ENCODE measurements around the gene PKN2.

The PKN2 gene

DNA sequence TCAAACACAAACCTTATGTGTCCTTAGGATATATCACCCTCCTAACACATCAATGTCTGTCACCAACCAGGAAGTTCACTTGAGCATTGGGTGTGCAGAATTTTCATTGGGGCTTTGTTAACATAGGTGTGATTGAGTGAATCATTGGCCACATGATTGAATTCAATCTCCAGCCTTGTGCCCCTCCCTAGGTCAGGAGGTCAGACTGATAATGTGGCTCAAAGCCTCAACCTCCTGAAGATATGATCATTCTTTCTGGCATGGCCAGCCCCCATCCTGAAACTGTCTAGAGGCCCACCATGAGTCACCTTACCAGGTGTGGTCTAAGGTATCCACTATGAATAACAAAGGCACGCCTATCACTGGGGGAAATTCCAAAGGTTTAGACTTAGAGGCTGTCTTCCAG, 90.1 kb downstream of the PKN2 start:
- DNase-seq (ENCODE audit: extremely low spot score): no peak
- CTCF ChIA-PET: no interaction called here
- TF ChIP-seq LEF1 (IDR thresholded peaks at IDR 0.05; ENCODE audit: borderline replicate concordance) (no peak), ZNF384 (IDR thresholded peaks at IDR 0.05) (no peak), NFRKB (IDR thresholded peaks at IDR 0.05) (no peak), ARNT (IDR thresholded peaks at IDR 0.05) (no peak), HDGF (IDR thresholded peaks at IDR 0.05; ENCODE audit: borderline replicate concordance) (no peak), FOXA1 (IDR thresholded peaks at IDR 0.05) (no peak), FOXK2 (IDR thresholded peaks at IDR 0.05) (no peak)
- POLR2A ChIA-PET: no interaction called here

DNA sequence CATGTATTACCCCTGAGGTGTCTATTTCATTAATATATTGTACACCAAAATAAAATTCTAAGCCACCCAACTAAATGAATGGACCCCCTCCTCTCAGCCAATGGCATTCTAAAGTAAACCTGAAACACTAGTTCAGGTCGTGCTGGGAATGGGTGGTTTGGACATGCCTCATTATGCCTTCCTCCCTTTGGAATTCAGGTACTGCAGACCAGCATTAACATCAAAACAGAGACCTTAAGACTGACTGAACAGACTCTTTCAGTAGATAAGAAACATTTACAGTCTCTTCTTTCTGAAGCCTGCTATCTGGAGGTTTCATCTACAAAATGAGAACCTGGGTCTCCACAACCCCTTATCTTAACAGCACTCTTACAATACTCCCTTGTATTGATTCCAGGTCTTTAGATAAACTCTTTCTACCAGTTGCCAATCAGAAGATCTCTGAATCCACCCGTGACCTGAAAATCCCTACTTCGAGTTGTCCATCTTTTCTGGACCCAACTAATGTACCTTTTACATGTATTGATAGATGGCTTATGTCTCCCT, 93.6 kb downstream of the PKN2 start:
- no peak for DNase-seq (ENCODE audit: extremely low spot score)
- ChIA-PET POLR2A (no interaction called here), CTCF (no interaction called here)
- TF ChIP-seq ZNF384 (IDR thresholded peaks at IDR 0.05): no peak
- no peak for TF ChIP-seq SUZ12 (IDR thresholded peaks at IDR 0.05)
- no peak for TF ChIP-seq BHLHE40 (IDR thresholded peaks at IDR 0.05; ENCODE audit: borderline replicate concordance)
- TF ChIP-seq ARNT (IDR thresholded peaks at IDR 0.05): no peak
- no peak for TF ChIP-seq FOXK2 (IDR thresholded peaks at IDR 0.05)
- no peak for TF ChIP-seq TARDBP (IDR thresholded peaks at IDR 0.05)
- TF ChIP-seq L3MBTL2 (conservative IDR thresholded peaks at IDR 0.05): no peak
- no peak for TF ChIP-seq ELF4 (IDR thresholded peaks at IDR 0.05)
- TF ChIP-seq CTBP1 (IDR thresholded peaks at IDR 0.05; ENCODE audit: borderline replicate concordance): no peak
- no peak for TF ChIP-seq NFRKB (IDR thresholded peaks at IDR 0.05)
- TF ChIP-seq, protein P1, sequence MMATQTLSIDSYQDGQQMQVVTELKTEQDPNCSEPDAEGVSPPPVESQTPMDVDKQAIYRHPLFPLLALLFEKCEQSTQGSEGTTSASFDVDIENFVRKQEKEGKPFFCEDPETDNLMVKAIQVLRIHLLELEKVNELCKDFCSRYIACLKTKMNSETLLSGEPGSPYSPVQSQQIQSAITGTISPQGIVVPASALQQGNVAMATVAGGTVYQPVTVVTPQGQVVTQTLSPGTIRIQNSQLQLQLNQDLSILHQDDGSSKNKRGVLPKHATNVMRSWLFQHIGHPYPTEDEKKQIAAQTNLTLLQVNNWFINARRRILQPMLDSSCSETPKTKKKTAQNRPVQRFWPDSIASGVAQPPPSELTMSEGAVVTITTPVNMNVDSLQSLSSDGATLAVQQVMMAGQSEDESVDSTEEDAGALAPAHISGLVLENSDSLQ (IDR thresholded peaks at IDR 0.05): no peak
- TF ChIP-seq FOXM1 (IDR thresholded peaks at IDR 0.05; ENCODE audit: borderline replicate concordance): no peak
- no peak for TF ChIP-seq LEF1 (IDR thresholded peaks at IDR 0.05; ENCODE audit: borderline replicate concordance)
- TF ChIP-seq SP1 (IDR thresholded peaks at IDR 0.05): no peak
- no peak for TF ChIP-seq HDGF (IDR thresholded peaks at IDR 0.05; ENCODE audit: borderline replicate concordance)

DNA sequence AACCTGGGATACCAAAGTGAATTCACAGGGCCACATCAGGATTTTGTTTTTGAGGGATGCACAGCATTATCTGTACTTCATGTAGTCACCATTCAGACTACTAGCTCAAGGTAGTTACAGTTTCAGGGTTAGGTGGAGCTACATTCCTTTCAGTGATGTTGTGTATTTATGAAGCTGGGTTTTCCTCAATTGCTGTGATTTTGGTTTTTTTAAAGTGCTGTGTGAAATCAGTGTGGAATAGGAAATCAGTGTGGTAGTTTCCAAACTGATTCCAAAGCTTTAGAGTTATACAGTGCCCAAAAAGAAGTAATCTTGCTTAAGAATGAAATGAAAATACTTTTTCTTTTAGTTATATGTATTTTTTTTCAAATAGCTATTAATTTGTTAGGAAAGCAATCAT, 95.8 kb downstream of the PKN2 start:
- TF ChIP-seq FOXM1 (IDR thresholded peaks at IDR 0.05; ENCODE audit: borderline replicate concordance): no peak
- CTCF ChIA-PET: no interaction called here
- POLR2A ChIA-PET: no interaction called here
- DNase-seq (ENCODE audit: extremely low spot score): no peak

DNA sequence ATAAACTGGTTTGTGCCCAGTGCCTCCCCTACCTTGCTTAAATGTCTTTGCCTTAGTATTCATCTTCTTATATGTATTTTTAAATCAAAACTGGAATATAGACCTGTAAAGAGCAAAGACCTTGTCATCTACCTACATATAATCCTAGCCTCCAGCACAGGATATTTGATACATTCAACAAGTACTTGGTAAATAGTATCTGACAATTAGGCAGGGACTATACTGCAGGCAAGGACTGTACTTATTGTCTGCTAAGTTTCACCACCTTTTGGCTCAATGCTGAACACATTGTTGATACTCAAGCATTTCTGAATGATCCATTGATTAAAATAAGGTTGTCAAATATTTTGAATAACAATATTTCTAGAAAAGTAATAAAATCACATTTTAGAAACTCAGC, 96.4 kb downstream of the PKN2 start:
- no peak for DNase-seq (ENCODE audit: extremely low spot score)
- no peak for TF ChIP-seq CTBP1 (IDR thresholded peaks at IDR 0.05; ENCODE audit: borderline replicate concordance)
- TF ChIP-seq NFRKB (IDR thresholded peaks at IDR 0.05): no peak
- no peak for TF ChIP-seq ARNT (IDR thresholded peaks at IDR 0.05)
- no peak for TF ChIP-seq ZNF384 (IDR thresholded peaks at IDR 0.05)
- TF ChIP-seq SP1 (IDR thresholded peaks at IDR 0.05): no peak
- TF ChIP-seq, protein P1 (IDR thresholded peaks at IDR 0.05): no peak
- TF ChIP-seq FOXK2 (IDR thresholded peaks at IDR 0.05): no peak
- TF ChIP-seq ELF4 (IDR thresholded peaks at IDR 0.05): no peak
- TF ChIP-seq L3MBTL2 (conservative IDR thresholded peaks at IDR 0.05): no peak
- TF ChIP-seq SUZ12 (IDR thresholded peaks at IDR 0.05): no peak
- no peak for TF ChIP-seq TARDBP (IDR thresholded peaks at IDR 0.05)
- no peak for TF ChIP-seq FOXA1 (IDR thresholded peaks at IDR 0.05)
- no peak for TF ChIP-seq BHLHE40 (IDR thresholded peaks at IDR 0.05; ENCODE audit: borderline replicate concordance)
- no peak for TF ChIP-seq HDGF (IDR thresholded peaks at IDR 0.05; ENCODE audit: borderline replicate concordance)
- no peak for TF ChIP-seq LEF1 (IDR thresholded peaks at IDR 0.05; ENCODE audit: borderline replicate concordance)
- ChIA-PET CTCF (no interaction called here), POLR2A (no interaction called here)

DNA sequence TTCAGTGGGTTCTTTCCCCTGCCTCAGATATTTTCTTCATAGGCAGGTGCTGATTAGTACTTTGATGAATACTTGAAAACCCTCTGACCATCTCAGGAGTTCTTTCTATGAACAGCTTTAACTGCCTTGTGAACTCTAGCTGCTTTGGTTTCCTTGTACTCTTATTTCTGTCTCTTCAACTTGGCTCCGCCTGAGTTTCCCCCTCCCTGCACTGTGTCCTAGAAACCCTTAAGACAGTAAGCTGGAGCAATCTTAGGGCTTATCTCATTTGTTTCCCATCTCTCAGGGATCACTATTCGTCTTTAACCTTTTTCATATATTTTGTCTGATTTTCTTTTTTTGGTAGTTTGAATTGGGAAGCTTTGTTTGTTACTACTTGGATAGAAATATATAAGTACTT, 99.1 kb downstream of the PKN2 start:
- no peak for TF ChIP-seq NFRKB (IDR thresholded peaks at IDR 0.05)
- no peak for DNase-seq (ENCODE audit: extremely low spot score)
- CTCF ChIA-PET: interaction anchor here (0.6 kb wide), 1 partner anchor 647 kb away, joined by 3 read pairs; no protein-coding TSS in a partner anchor
- POLR2A ChIA-PET: no interaction called here

DNA sequence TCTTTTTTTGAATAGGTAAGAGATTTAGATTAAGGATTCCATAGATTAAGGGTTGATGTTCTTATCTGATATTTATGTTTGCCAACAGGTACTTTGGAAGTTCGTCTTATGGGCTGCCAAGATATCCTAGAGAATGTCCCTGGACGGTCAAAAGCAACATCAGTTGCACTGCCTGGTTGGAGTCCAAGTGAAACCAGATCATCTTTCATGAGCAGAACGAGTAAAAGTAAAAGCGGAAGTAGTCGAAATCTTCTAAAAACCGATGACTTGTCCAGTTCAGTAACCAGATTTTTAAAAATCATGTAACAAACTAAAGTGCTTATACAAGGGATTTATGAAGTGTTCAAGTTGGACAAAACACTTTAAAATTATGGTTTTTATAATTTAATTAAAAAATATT, 100.5 kb downstream of the PKN2 start:
- ChIA-PET POLR2A (no interaction called here), CTCF (interaction anchor here (0.6 kb wide), 1 partner anchor 835 kb away, joined by 3 read pairs; no protein-coding TSS in a partner anchor)
- no peak for TF ChIP-seq NFRKB (IDR thresholded peaks at IDR 0.05)
- TF ChIP-seq, protein P1 (IDR thresholded peaks at IDR 0.05): no peak
- no peak for TF ChIP-seq ARNT (IDR thresholded peaks at IDR 0.05)
- no peak for TF ChIP-seq LEF1 (IDR thresholded peaks at IDR 0.05; ENCODE audit: borderline replicate concordance)
- TF ChIP-seq CTBP1 (IDR thresholded peaks at IDR 0.05; ENCODE audit: borderline replicate concordance): no peak
- no peak for TF ChIP-seq FOXK2 (IDR thresholded peaks at IDR 0.05)
- no peak for TF ChIP-seq ZNF384 (IDR thresholded peaks at IDR 0.05)
- TF ChIP-seq ELF4 (IDR thresholded peaks at IDR 0.05): no peak
- TF ChIP-seq BHLHE40 (IDR thresholded peaks at IDR 0.05; ENCODE audit: borderline replicate concordance): no peak
- TF ChIP-seq FOXM1 (IDR thresholded peaks at IDR 0.05; ENCODE audit: borderline replicate concordance): no peak
- TF ChIP-seq TARDBP (IDR thresholded peaks at IDR 0.05): no peak
- TF ChIP-seq HDGF (IDR thresholded peaks at IDR 0.05; ENCODE audit: borderline replicate concordance): no peak
- TF ChIP-seq FOXA1 (IDR thresholded peaks at IDR 0.05): no peak
- no peak for TF ChIP-seq SP1 (IDR thresholded peaks at IDR 0.05)
- no peak for TF ChIP-seq L3MBTL2 (conservative IDR thresholded peaks at IDR 0.05)
- no peak for TF ChIP-seq SUZ12 (IDR thresholded peaks at IDR 0.05)
- DNase-seq (ENCODE audit: extremely low spot score): no peak
